H1 (cell line): ENCODE results near the gene MMP20. TPM values are rescaled to one million over a fixed set of nuclear protein-coding genes. Genes with fewer than 3 reads are reported as not detected.

Experiments
- CTCF ChIA-PET: fragments of 300-600 bp; sonication (Branson Sonifier 250); formaldehyde crosslinking; loops from one replicate; lab custom pipeline; 2021; ENCODE audit not compliant: partially characterized antibody; lab: Charles Lee
- POLR2A ChIA-PET: fragments of 300-600 bp; sonication (Branson Sonifier 250); formaldehyde crosslinking; loops from one replicate; lab custom pipeline; 2021; ENCODE audit warnings: inconsistent platforms; ENCODE audit not compliant: partially characterized antibody; lab: Charles Lee
- DNase-seq, 2 experiments: peaks; one replicate each; pipeline versions ENCODE4 v3.0.0 to v3.0.0-alpha.2; 2010 to 2022; ENCODE audit warnings: low spot score in 2 of 2, low read depth in 1 of 2, mixed read lengths in 1 of 2
- FAIRE-seq: peaks from 2 replicates; lab custom pipeline; 2011; peaks lifted over from hg19 to GRCh38; lab: Jason Lieb, UNC
- H2AFZ ChIP-seq: 2 replicates; pipeline ENCODE4 v1.8.1; 2012; ENCODE audit warnings: low read length, inconsistent platforms
- H2AK5ac ChIP-seq: 2 replicates; pipeline ENCODE4 v1.6.1; 2013; ENCODE audit warnings: low read depth, low read length
- H2BK120ac ChIP-seq: replicated peaks from 2 replicates; pipeline ENCODE3; 2013; ENCODE audit warnings: low read depth, low read length, inconsistent platforms
- H2BK12ac ChIP-seq: 2 replicates; pipeline ENCODE4 v1.6.1; 2013; ENCODE audit warnings: low read depth, low read length
- H2BK15ac ChIP-seq: 2 replicates; pipeline ENCODE4 v1.6.1; 2013; ENCODE audit warnings: low read length
- H2BK20ac ChIP-seq: 2 replicates; pipeline ENCODE4 v1.6.1; 2013; ENCODE audit warnings: low read length
- H2BK5ac ChIP-seq: 2 replicates; pipeline ENCODE4 v1.6.1; 2013; ENCODE audit warnings: low read depth, low read length
- H3K14ac ChIP-seq: 2 replicates; pipeline ENCODE4 v1.6.1; 2013; ENCODE audit warnings: inconsistent platforms; ENCODE audit not compliant: insufficient read length
- H3K18ac ChIP-seq: 2 replicates; pipeline ENCODE4 v1.6.1; 2013; ENCODE audit warnings: low read length; ENCODE audit errors: extremely low read depth
- H3K23ac ChIP-seq: 2 replicates; pipeline ENCODE4 v1.6.1; 2013; ENCODE audit warnings: inconsistent platforms; ENCODE audit not compliant: insufficient read length
- H3K23me2 ChIP-seq: 2 replicates; pipeline ENCODE4 v1.6.1; 2013; ENCODE audit warnings: low read depth, low read length
- H3K27ac ChIP-seq: 2 replicates; pipeline ENCODE4 v1.6.1; 2011; ENCODE audit warnings: low read depth, low read length, inconsistent platforms
- H3K27me3 ChIP-seq, 4 experiments: replicated peaks in 1 of 4; 1 replicate in 1 of 4; 2 replicates in 3 of 4; pipeline versions ENCODE4 v1.6.1 to v1.8.1; 2011 to 2013; ENCODE audit warnings: low read length in 3 of 4, mild to moderate bottlenecking in 3 of 4, inconsistent platforms in 2 of 4, mixed read lengths in 2 of 4, moderate library complexity in 1 of 4; ENCODE audit not compliant: control insufficient read depth in 3 of 4, insufficient read depth in 3 of 4; ENCODE audit errors: extremely low read depth in 1 of 4
- H3K36me3 ChIP-seq, 4 experiments: 2 replicates each; pipeline versions ENCODE4 v1.6.1 to v1.8.1; 2011 to 2013; ENCODE audit warnings: mild to moderate bottlenecking in 4 of 4, low read length in 3 of 4, moderate library complexity in 2 of 4, control low read depth in 1 of 4, inconsistent platforms in 1 of 4; ENCODE audit not compliant: insufficient read depth in 4 of 4, control insufficient read depth in 2 of 4
- H3K4ac ChIP-seq: replicated peaks from 2 replicates; pipeline ENCODE3; 2013; ENCODE audit warnings: low read length, low read depth, mixed read lengths, inconsistent platforms; ENCODE audit not compliant: insufficient read length
- H3K4me1 ChIP-seq, 4 experiments: replicated peaks in 1 of 4; 1 replicate in 1 of 4; 2 replicates in 3 of 4; pipeline versions ENCODE4 v1.6.1 to v1.8.1; 2011 to 2013; ENCODE audit warnings: low read length in 3 of 4, inconsistent platforms in 2 of 4, mixed read lengths in 1 of 4; ENCODE audit not compliant: insufficient read depth in 4 of 4, control insufficient read depth in 3 of 4
- H3K4me2 ChIP-seq, 2 experiments: 2 replicates each; pipeline versions ENCODE4 v1.6.1 to v1.8.1; 2011 to 2013; ENCODE audit warnings: low read depth in 2 of 2, low read length in 2 of 2, control low read depth in 1 of 2, inconsistent platforms in 1 of 2, mild to moderate bottlenecking in 1 of 2; ENCODE audit not compliant: insufficient read depth in 1 of 2
- H3K4me3 ChIP-seq, 4 experiments: fragments of 200-600, 300-600 bp in 1 of 4; sonication (generic), shearing (Covaris generic), sonication (Bioruptor Twin) in 1 of 4; 2 replicates each; pipeline versions ENCODE4 v1.5.1 to v1.8.1; 2011 to 2016; ENCODE audit warnings: low read length in 4 of 4, low read depth in 3 of 4, control low read depth in 2 of 4, inconsistent platforms in 2 of 4, mild to moderate bottlenecking in 2 of 4, mixed read lengths in 1 of 4, moderate library complexity in 1 of 4; ENCODE audit not compliant: insufficient read depth in 2 of 4; ENCODE audit errors: extremely low read depth in 1 of 4
- H3K56ac ChIP-seq: replicated peaks from 2 replicates; pipeline ENCODE3; 2013; ENCODE audit warnings: low read depth, mild to moderate bottlenecking, mixed read lengths, low read length, inconsistent platforms; ENCODE audit not compliant: insufficient read length
- H3K79me1 ChIP-seq: 2 replicates; pipeline ENCODE4 v1.6.1; 2013; ENCODE audit warnings: low read depth, low read length, control low read depth
- H3K79me2 ChIP-seq, 2 experiments: 2 replicates each; pipeline versions ENCODE4 v1.6.1 to v1.8.1; 2012 to 2013; ENCODE audit warnings: low read length in 2 of 2, mild to moderate bottlenecking in 2 of 2, inconsistent platforms in 1 of 2; ENCODE audit not compliant: insufficient read depth in 2 of 2, control insufficient read depth in 1 of 2
- H3K9ac ChIP-seq, 4 experiments: replicated peaks in 1 of 4; 1 replicate in 1 of 4; 2 replicates in 3 of 4; pipeline versions ENCODE4 v1.6.1 to v1.8.1; 2011 to 2013; ENCODE audit warnings: low read depth in 3 of 4, low read length in 3 of 4, control low read depth in 2 of 4, mild to moderate bottlenecking in 2 of 4, moderate library complexity in 2 of 4, inconsistent platforms in 1 of 4; ENCODE audit errors: extremely low read depth in 1 of 4
- H3K9me3 ChIP-seq, 2 experiments: 2 replicates each; pipeline versions ENCODE4 v1.6.1 to v1.8.1; 2012 to 2013; ENCODE audit warnings: mild to moderate bottlenecking in 2 of 2, moderate library complexity in 2 of 2, control low read depth in 1 of 2, inconsistent platforms in 1 of 2, low read depth in 1 of 2, low read length in 1 of 2, mixed read lengths in 1 of 2; ENCODE audit not compliant: insufficient read depth in 2 of 2
- H4K20me1 ChIP-seq, 2 experiments: replicated peaks in 1 of 2; 2 replicates each; pipeline versions ENCODE3 to v1.8.1; 2011 to 2013; ENCODE audit warnings: inconsistent platforms in 2 of 2, low read length in 2 of 2, mild to moderate bottlenecking in 1 of 2; ENCODE audit not compliant: insufficient read depth in 2 of 2, control insufficient read depth in 1 of 2
- H4K5ac ChIP-seq: 2 replicates; pipeline ENCODE4 v1.6.1; 2013; ENCODE audit warnings: low read length, low read depth, mixed read lengths, inconsistent platforms; ENCODE audit not compliant: insufficient read length
- H4K8ac ChIP-seq: 2 replicates; pipeline ENCODE4 v1.8.0; 2013; ENCODE audit warnings: mild to moderate bottlenecking, moderate library complexity, low read length, inconsistent platforms; ENCODE audit not compliant: insufficient read depth; ENCODE audit errors: extremely low read depth
- H4K91ac ChIP-seq: replicated peaks from 2 replicates; pipeline ENCODE3; 2013; ENCODE audit warnings: low read length, mixed read lengths, inconsistent platforms; ENCODE audit not compliant: insufficient read length
- ASH2L ChIP-seq: fragments of 200-600, 300-600 bp; sonication (generic); IDR thresholded peaks from one replicate; pipeline ENCODE4 v1.7.1; 2017; ENCODE audit warnings: low read length
- BACH1 ChIP-seq: IDR thresholded peaks from 2 replicates; pipeline ENCODE4 v1.6.1; 2012; ENCODE audit warnings: low read length, improper control_type of control experiment
- CEBPB ChIP-seq: IDR thresholded peaks from 2 replicates; pipeline ENCODE4 v1.6.1; 2012; ENCODE audit warnings: low read depth, low read length
- EP300 ChIP-seq, 2 experiments: IDR thresholded peaks; 1 replicate in 1 of 2; 2 replicates in 1 of 2; pipeline ENCODE4 v1.6.1; 2011 to 2012; ENCODE audit warnings: low read depth in 2 of 2, low read length in 2 of 2, mild to moderate bottlenecking in 2 of 2, borderline replicate concordance in 1 of 2, inconsistent platforms in 1 of 2, moderate library complexity in 1 of 2
- HDAC6 ChIP-seq: IDR thresholded peaks from one replicate; pipeline ENCODE4 v1.7.1; 2012; ENCODE audit warnings: low read depth, mild to moderate bottlenecking, inconsistent platforms, low read length, moderate library complexity
- KDM1A ChIP-seq: fragments of 200-600, 300-600 bp; sonication (generic); IDR thresholded peaks from 2 replicates; pipeline ENCODE4 v1.7.1; 2016; ENCODE audit warnings: mild to moderate bottlenecking, low read length, borderline replicate concordance
- NANOG ChIP-seq: IDR thresholded peaks from 2 replicates; pipeline ENCODE4 v1.6.1; 2011; ENCODE audit warnings: low read length, low read depth, mild to moderate bottlenecking, inconsistent platforms; ENCODE audit not compliant: insufficient read depth, poor library complexity, severe bottlenecking
- NRF1 ChIP-seq: IDR thresholded peaks from 2 replicates; pipeline ENCODE4 v1.6.1; 2011; ENCODE audit warnings: mild to moderate bottlenecking, low read depth, low read length, improper control_type of control experiment
- PHF8 ChIP-seq: fragments of 200-600 bp; sonication (generic); conservative IDR thresholded peaks from 2 replicates; pipeline ENCODE4 v1.7.1; 2012; ENCODE audit warnings: low read depth, mild to moderate bottlenecking, inconsistent platforms, low read length, moderate library complexity
- RFX5 ChIP-seq: IDR thresholded peaks from 2 replicates; pipeline ENCODE4 v1.6.1; 2011; ENCODE audit warnings: low read depth, low read length, improper control_type of control experiment, borderline replicate concordance
- SAP30 ChIP-seq: fragments of 300-600 bp; sonication (generic); IDR thresholded peaks from 2 replicates; pipeline ENCODE4 v1.7.1; 2012; ENCODE audit warnings: low read length, moderate library complexity, mild to moderate bottlenecking, inconsistent platforms; ENCODE audit not compliant: insufficient read depth, insufficient replicate concordance
- ZNF274 ChIP-seq: IDR thresholded peaks from 2 replicates; pipeline ENCODE4 v1.7.0; 2012; ENCODE audit warnings: low read length, borderline replicate concordance; ENCODE audit errors: extremely low read depth
- WGBS, 2 experiments: shearing (Covaris generic) in 1 of 2; methylation state at CpG; one replicate each; pipeline versions ENCODE4 v1.1.6 to v1.1.7; 2013 to 2015; ENCODE audit warnings: low lambda C conversion rate in 2 of 2, mixed read lengths in 2 of 2, inconsistent platforms in 1 of 2, low coverage in 1 of 2, missing lambda C conversion rate in 1 of 2; ENCODE audit not compliant: insufficient replicate concordance in 2 of 2, insufficient coverage in 1 of 2, insufficient read length in 1 of 2; ENCODE audit errors: extremely low coverage in 1 of 2, missing lambda C conversion rate in 1 of 2; 5-methylcytosine and 5-hydroxymethylcytosine counted together
- polyA plus RNA-seq, 7 experiments: library from polyadenylated mRNA; depleted of rRNA in 3 of 7; stranded (reverse) in 5 of 7; unstranded in 2 of 7; fragments of >200 nt in 5 of 7; fragments of 200-250 nt in 2 of 7; gene quantifications; 1 replicate in 5 of 7; 2 replicates in 1 of 7; 4 replicates in 1 of 7; pipeline versions ENCODE4 v1.2.1 to v1.2.3, GENCODE V29; 2011 to 2013; ENCODE audit warnings: missing spikeins in 2 of 7, mixed read lengths in 2 of 7
- total RNA-seq: library from RNA; stranded (reverse); fragmentation: NEBNext Ultra II Directional; extraction: Animal tissue kit (Norgen Biotek cat#: 25700); gene quantifications from 2 replicates; pipeline ENCODE4 v1.2.1, GENCODE V29; 2021
- TF ChIP-seq, protein P1 (sequence below): IDR thresholded peaks from 2 replicates; pipeline ENCODE4 v1.6.1; 2012; ENCODE audit warnings: inconsistent platforms

The MMP20 gene
- total and polyA plus RNA-seq, 2 of the 8 experiments (the other 6 are each of a cell fraction or from before 2014, with no cell fraction given) = not detected

DNA sequence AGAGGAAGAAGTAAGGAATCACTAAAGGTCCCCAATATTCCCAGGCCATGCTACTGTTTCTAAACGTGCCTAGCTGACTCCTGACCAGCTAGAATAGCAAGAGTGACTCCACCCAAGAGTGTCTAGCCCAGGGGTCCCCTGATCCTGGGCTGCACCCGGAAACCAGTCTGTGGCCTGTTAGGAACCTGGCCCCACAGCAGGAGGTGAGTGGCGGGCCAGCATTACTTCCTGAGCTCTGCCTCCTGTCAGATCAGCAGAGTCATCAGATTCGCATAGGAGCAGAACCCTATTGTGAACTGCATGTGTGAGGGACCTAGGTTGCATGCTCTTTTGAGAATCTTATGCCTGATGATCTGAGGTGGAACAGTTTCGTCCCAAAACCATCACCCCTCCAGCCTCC lies 2.0 kb downstream of the MMP20 start:
- no peaks in the 10 kb centered on the region for H3K4me1 ChIP-seq
- H3K9ac ChIP-seq = no peak overlapping the region
- H2BK20ac ChIP-seq = no peak overlapping the region
- H4K5ac ChIP-seq = no peak overlapping the region
- POLR2A ChIA-PET = no interaction called here
- no peaks in the 10 kb centered on the region for H3K79me2 ChIP-seq
- no peak overlapping the region for H3K56ac ChIP-seq
- no peak for FAIRE-seq
- no peak overlapping the region for H2BK12ac ChIP-seq
- H2AFZ ChIP-seq = no peak overlapping the region
- no peaks in the 10 kb centered on the region for H3K79me1 ChIP-seq
- H3K14ac ChIP-seq = no peak overlapping the region
- CTCF ChIA-PET = interaction anchor here (1.6 to 3.3 kb wide), 2 partner anchors 9 to 43 kb away, joined by 4 to 16 read pairs; no protein-coding TSS in a partner anchor
- H3K4me2 ChIP-seq = no peak overlapping the region
- H2BK5ac ChIP-seq = no peak overlapping the region
- H3K27ac ChIP-seq = no peak overlapping the region
- H4K91ac ChIP-seq = no peak overlapping the region
- H3K18ac ChIP-seq = no peak overlapping the region
- H4K8ac ChIP-seq = no peak overlapping the region; the same call in 1 of the 2 replicates
- WGBS, 2 experiments = 89% methylated on average over 5 of the region's 5 CpGs; no CpG with 5 or more reads in 1 of the 2 experiments
- no peak overlapping the region for H3K23ac ChIP-seq
- H3K4me3 ChIP-seq = no peak overlapping the region
- no peaks in the 10 kb centered on the region for H4K20me1 ChIP-seq
- DNase-seq = no peak
- H3K9me3 ChIP-seq = no peaks in the 10 kb centered on the region
- no peaks in the 10 kb centered on the region for H3K36me3 ChIP-seq
- no peak overlapping the region for H2AK5ac ChIP-seq
- H3K23me2 ChIP-seq = no peaks in the 10 kb centered on the region
- no peak overlapping the region for H3K4ac ChIP-seq
- H2BK15ac ChIP-seq = no peak overlapping the region
- H3K27me3 ChIP-seq = no peaks in the 10 kb centered on the region
- no peak overlapping the region for H2BK120ac ChIP-seq
- TF ChIP-seq ASH2L = no peak
- TF ChIP-seq PHF8 = no peak
- no peak for TF ChIP-seq CEBPB
- no peak for TF ChIP-seq NANOG
- TF ChIP-seq SAP30 = no peak
- no peak for TF ChIP-seq KDM1A
- no peak for TF ChIP-seq ZNF274
- no peak for TF ChIP-seq HDAC6
- no peak for TF ChIP-seq EP300 (IDR thresholded peaks at IDR 0.05; ENCODE audit: borderline replicate concordance in 1 of 2, low read depth in 2 of 2, low read length in 2 of 2)
- no peak for TF ChIP-seq NRF1
- TF ChIP-seq, protein P1, sequence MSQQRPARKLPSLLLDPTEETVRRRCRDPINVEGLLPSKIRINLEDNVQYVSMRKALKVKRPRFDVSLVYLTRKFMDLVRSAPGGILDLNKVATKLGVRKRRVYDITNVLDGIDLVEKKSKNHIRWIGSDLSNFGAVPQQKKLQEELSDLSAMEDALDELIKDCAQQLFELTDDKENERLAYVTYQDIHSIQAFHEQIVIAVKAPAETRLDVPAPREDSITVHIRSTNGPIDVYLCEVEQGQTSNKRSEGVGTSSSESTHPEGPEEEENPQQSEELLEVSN = no peak
- TF ChIP-seq RFX5 = no peak
- no peak for TF ChIP-seq BACH1
